ENCODE data around the gene ARHGAP4. TPM values are rescaled to one million over a fixed set of nuclear protein-coding genes. Genes with fewer than 3 reads are reported as not detected.

The ARHGAP4 gene
- total and polyA plus RNA-seq, 4 donors, result 34.2 to 114 (median 80.4) TPM

DNA sequence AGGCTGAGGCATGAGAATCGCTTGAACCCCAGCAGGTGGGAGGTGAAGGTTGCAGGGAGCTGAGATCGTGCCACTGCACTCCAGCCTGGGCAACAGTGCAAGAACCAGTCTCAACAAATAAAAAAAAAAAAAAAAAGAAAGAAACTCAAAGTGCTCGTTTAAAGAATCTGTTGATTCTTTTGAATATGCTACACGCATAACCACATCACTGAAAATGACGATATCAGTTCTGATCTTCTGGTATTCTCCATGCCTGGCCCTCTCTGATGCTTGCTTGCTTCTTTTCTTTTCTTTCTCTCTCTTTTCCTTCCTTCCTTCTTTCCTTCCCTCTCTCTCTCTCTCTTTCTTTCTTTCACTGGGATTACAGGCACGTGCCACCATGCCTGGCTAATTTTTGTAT is 14.3 kb downstream of the ARHGAP4 start:
- TF ChIP-seq CTCF (IDR thresholded peaks at IDR 0.05; ENCODE audit: control extremely low read depth, extremely low read depth), result no peak
- Histone ChIP-seq H3K9ac (ENCODE audit: insufficient read depth in 1 of 2, low read length in 2 of 2) (no peak overlapping the region), H3K4me3 (no peak overlapping the region), H3K36me3 (ENCODE audit: control insufficient read depth in 4 of 4, insufficient read depth in 4 of 4, low read length in 4 of 4) (no peaks in the 10 kb centered on the region), H3K4me1 (ENCODE audit: control insufficient read depth in 5 of 5, insufficient read depth in 5 of 5, low read length in 5 of 5) (no peaks in the 10 kb centered on the region), H3K27ac (ENCODE audit: low read depth in 1 of 2, low read length in 1 of 2) (no peak overlapping the region), H3K9me3 (ENCODE audit: control insufficient read depth in 4 of 4, insufficient read depth in 3 of 4, low read length in 3 of 4) (no peaks in the 10 kb centered on the region), H3K27me3 (ENCODE audit: control insufficient read depth in 3 of 3, insufficient read depth in 3 of 3, low read length in 2 of 3) (no peaks in the 10 kb centered on the region)
- ATAC-seq (ENCODE audit: insufficient read depth, low FRiP score) (no peak), DNase-seq (no peak)
- 84 to 91% methylated on average over 6 of the region's 6 CpGs for WGBS, 2 donors

GRCh38 chrX:153910446-153910845 is 15.6 kb downstream of the ARHGAP4 start:
- no peak overlapping the region for H3K9ac ChIP-seq (ENCODE audit: insufficient read depth in 1 of 2, low read length in 2 of 2)
- DNase-seq, result no peak
- H3K9me3 ChIP-seq (ENCODE audit: control insufficient read depth in 4 of 4, insufficient read depth in 3 of 4, low read length in 3 of 4), result peaks cover 0 to 6% (median 0%) of the 10 kb centered on the region in 4 donors
- no peak overlapping the region for H3K27ac ChIP-seq (ENCODE audit: low read depth in 1 of 2, low read length in 1 of 2)
- H3K4me1 ChIP-seq (ENCODE audit: control insufficient read depth in 5 of 5, insufficient read depth in 5 of 5, low read length in 5 of 5), result peaks cover 0 to 5% (median 0%) of the 10 kb centered on the region in 5 donors
- WGBS, 2 donors, result 92% methylated on average over 9 to 22 of the region's 22 CpGs
- H3K36me3 ChIP-seq (ENCODE audit: control insufficient read depth in 4 of 4, insufficient read depth in 4 of 4, low read length in 4 of 4), result no peaks in the 10 kb centered on the region
- H3K4me3 ChIP-seq, result no peak overlapping the region
- TF ChIP-seq CTCF (IDR thresholded peaks at IDR 0.05; ENCODE audit: control extremely low read depth, extremely low read depth), result no peak
- no peaks in the 10 kb centered on the region for H3K27me3 ChIP-seq (ENCODE audit: control insufficient read depth in 3 of 3, insufficient read depth in 3 of 3, low read length in 2 of 3)
- no peak for ATAC-seq (ENCODE audit: insufficient read depth, low FRiP score)

DNA sequence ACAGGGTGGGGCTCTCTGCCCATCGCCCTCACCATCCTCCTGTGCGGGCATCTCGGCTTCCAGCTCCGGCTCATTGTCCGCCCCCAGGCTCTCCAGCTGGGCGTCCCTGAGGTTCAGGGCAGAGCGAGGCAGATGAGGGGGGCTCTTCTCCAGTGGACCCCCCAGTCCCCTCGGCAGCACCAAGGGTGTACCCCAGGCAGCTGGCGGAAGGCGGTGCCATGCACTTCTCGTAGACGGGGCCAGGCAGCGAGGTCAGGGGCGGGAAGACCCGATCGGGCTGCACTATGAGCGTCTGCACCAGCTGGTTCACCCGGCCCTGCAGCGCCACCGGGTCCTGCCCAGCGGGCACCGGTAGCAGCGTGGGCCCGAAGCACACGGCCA is 16.1 kb downstream of the ARHGAP4 start:
- Histone ChIP-seq H3K4me1 (ENCODE audit: control insufficient read depth in 5 of 5, insufficient read depth in 5 of 5, low read length in 5 of 5) (peaks cover 0 to 6% (median 0%) of the 10 kb centered on the region in 5 donors), H3K27me3 (ENCODE audit: control insufficient read depth in 3 of 3, insufficient read depth in 3 of 3, low read length in 2 of 3) (peaks cover 0 to 2% (median 0%) of the 10 kb centered on the region in 3 donors), H3K27ac (ENCODE audit: low read depth in 1 of 2, low read length in 1 of 2) (no peak overlapping the region), H3K36me3 (ENCODE audit: control insufficient read depth in 4 of 4, insufficient read depth in 4 of 4, low read length in 4 of 4) (no peaks in the 10 kb centered on the region), H3K9ac (ENCODE audit: insufficient read depth in 1 of 2, low read length in 2 of 2) (no peak overlapping the region), H3K4me3 (no peak overlapping the region), H3K9me3 (ENCODE audit: control insufficient read depth in 4 of 4, insufficient read depth in 3 of 4, low read length in 3 of 4) (peaks cover 0 to 6% (median 0%) of the 10 kb centered on the region in 4 donors)
- no peak for DNase-seq
- ATAC-seq (ENCODE audit: insufficient read depth, low FRiP score), result no peak
- TF ChIP-seq CTCF (IDR thresholded peaks at IDR 0.05; ENCODE audit: control extremely low read depth, extremely low read depth), result no peak
- 91 to 94% methylated on average over 9 to 25 of the region's 25 CpGs for WGBS, 2 donors

Measured in lung (tissue), 12 donors.